ENCODE results near the gene NFATC2IP. TPM values are rescaled to one million over a fixed set of nuclear protein-coding genes. Genes with fewer than 3 reads are reported as not detected.

The NFATC2IP gene
- total RNA-seq, 1 experiment from 2014 or later = 73.0 TPM

GRCh38 chr16:28981517-28981916, 30.8 kb downstream of the NFATC2IP start:
- Histone ChIP-seq H2AFZ (no peak overlapping the region), H3K27ac (no peak overlapping the region), H3K4me1 (replicated peaks; ENCODE audit: insufficient read depth) (no peaks in the 10 kb centered on the region), H3K36me3 (ENCODE audit: low read depth) (peaks cover 17% of the 10 kb centered on the region), H3K4me3 (no peak overlapping the region), H3K4me2 (no peak overlapping the region), H3K9me2 (ENCODE audit: insufficient read depth) (no peaks in the 10 kb centered on the region), H3F3A (ENCODE audit: insufficient read depth, low read depth) (peaks cover 2% of the 10 kb centered on the region; the same call in 1 of the 2 replicates), H4K20me1 (ENCODE audit: insufficient read depth) (no peaks in the 10 kb centered on the region), H3K79me2 (ENCODE audit: low read depth) (0 out of 2 replicates have a peak, but pooled peaks cover 3% of the 10 kb centered on the region), H3K27me3 (ENCODE audit: insufficient read depth, low read depth) (no peaks in the 10 kb centered on the region), H3K9me3 (ENCODE audit: insufficient read depth, low read depth) (no peaks in the 10 kb centered on the region)
- no peak for TF ChIP-seq EZH2 (IDR thresholded peaks at IDR 0.05; ENCODE audit: low read depth)
- peak; percentile 80 for TF ChIP-seq CTCF (conservative IDR thresholded peaks at IDR 0.05)
- no TSS peak for BruUV-seq (replicated peaks)
- ChIA-PET CTCF (no interaction called here), POLR2A (ENCODE audit: unreplicated experiment) (no interaction called here)
- intact Hi-C loops (cut with micrococcal nuclease; ENCODE audit: unreplicated experiment) = no loop called here
- no peak for DNase-seq

GRCh38 chr16:28982418-28982817, 31.7 kb downstream of the NFATC2IP start:
- intact Hi-C loops (cut with micrococcal nuclease; ENCODE audit: unreplicated experiment) = no loop called here
- Histone ChIP-seq H2AFZ (no peak overlapping the region), H3K4me1 (replicated peaks; ENCODE audit: insufficient read depth) (no peaks in the 10 kb centered on the region), H3K79me2 (ENCODE audit: low read depth) (no peaks in the 10 kb centered on the region), H3K9me2 (ENCODE audit: insufficient read depth) (no peaks in the 10 kb centered on the region), H3K4me3 (no peak overlapping the region), H3K9me3 (ENCODE audit: insufficient read depth, low read depth) (no peaks in the 10 kb centered on the region), H3K36me3 (ENCODE audit: low read depth) (peaks cover 13% of the 10 kb centered on the region), H3F3A (ENCODE audit: insufficient read depth, low read depth) (no peaks in the 10 kb centered on the region; the same call in 1 of the 2 replicates), H4K20me1 (ENCODE audit: insufficient read depth) (no peaks in the 10 kb centered on the region), H3K4me2 (no peak overlapping the region), H3K27me3 (ENCODE audit: insufficient read depth, low read depth) (no peaks in the 10 kb centered on the region), H3K27ac (no peak overlapping the region)
- no TSS peak for BruUV-seq (replicated peaks)
- TF ChIP-seq CTCF (conservative IDR thresholded peaks at IDR 0.05) (no peak), EZH2 (IDR thresholded peaks at IDR 0.05; ENCODE audit: low read depth) (no peak)
- ChIA-PET CTCF (no interaction called here), POLR2A (ENCODE audit: unreplicated experiment) (no interaction called here)
- DNase-seq = no peak

GRCh38 chr16:28982949-28983348, 32.2 kb downstream of the NFATC2IP start:
- POLR2A ChIA-PET (ENCODE audit: unreplicated experiment) = no interaction called here
- H3K27ac ChIP-seq = no peak overlapping the region
- H4K20me1 ChIP-seq (ENCODE audit: insufficient read depth) = no peaks in the 10 kb centered on the region
- H2AFZ ChIP-seq = no peak overlapping the region
- no peak overlapping the region for H3K4me2 ChIP-seq
- DNase-seq = no peak
- no TSS peak for BruUV-seq (replicated peaks)
- no peak for TF ChIP-seq EZH2 (IDR thresholded peaks at IDR 0.05; ENCODE audit: low read depth)
- no peak for TF ChIP-seq CTCF (conservative IDR thresholded peaks at IDR 0.05)
- no peaks in the 10 kb centered on the region for H3K4me1 ChIP-seq (replicated peaks; ENCODE audit: insufficient read depth)
- CTCF ChIA-PET = no interaction called here
- H3K36me3 ChIP-seq (ENCODE audit: low read depth) = peaks cover 13% of the 10 kb centered on the region
- no peaks in the 10 kb centered on the region for H3K79me2 ChIP-seq (ENCODE audit: low read depth)
- no peaks in the 10 kb centered on the region for H3K27me3 ChIP-seq (ENCODE audit: insufficient read depth, low read depth)
- H3K4me3 ChIP-seq = no peak overlapping the region
- H3K9me2 ChIP-seq (ENCODE audit: insufficient read depth) = no peaks in the 10 kb centered on the region
- no peaks in the 10 kb centered on the region; the same call in 1 of the 2 replicates for H3F3A ChIP-seq (ENCODE audit: insufficient read depth, low read depth)
- intact Hi-C loops (cut with micrococcal nuclease; ENCODE audit: unreplicated experiment) = no loop called here
- no peaks in the 10 kb centered on the region for H3K9me3 ChIP-seq (ENCODE audit: insufficient read depth, low read depth)
